Heart right ventricle (tissue), 16 donors: ENCODE data around the gene CNR2. TPM values are rescaled to one million over a fixed set of nuclear protein-coding genes. Genes with fewer than 3 reads are reported as not detected.

Source experiments
- ATAC-seq, 8 donors: fragments of 200-7000 bp; cut with Tn5 transposase; one replicate each; pipeline ENCODE4 v1.9.1; 2020; ENCODE audit warnings: mild to moderate bottlenecking in 8 of 8, moderate library complexity in 8 of 8, moderate number of reproducible peaks in 1 of 8
- DNase-seq, 2 donors: peaks; one replicate each; pipeline ENCODE4 v3.0.0-alpha.2; 2020
- H3K27ac ChIP-seq, 10 donors: fragments of 200-600 bp; sonication (generic) in 2 of 10; one replicate each; pipeline versions ENCODE4 v1.5.0 to v1.8.0; 2020 to 2022; ENCODE audit warnings: mild to moderate bottlenecking in 3 of 10
- H3K27me3 ChIP-seq, 7 donors: fragments of 200-600 bp; one replicate each; pipeline ENCODE4 v1.8.0; 2021 to 2022; ENCODE audit warnings: mild to moderate bottlenecking in 2 of 7
- H3K36me3 ChIP-seq, 9 donors: fragments of 200-600 bp; sonication (generic) in 1 of 9; one replicate each; pipeline versions ENCODE4 v1.5.0 to v1.8.0; 2020 to 2022; ENCODE audit warnings: mild to moderate bottlenecking in 2 of 9
- H3K4me1 ChIP-seq, 9 donors: fragments of 200-600 bp; sonication (generic) in 1 of 9; one replicate each; pipeline versions ENCODE4 v1.5.0 to v1.8.0; 2020 to 2022; ENCODE audit warnings: mild to moderate bottlenecking in 4 of 9
- H3K4me3 ChIP-seq, 10 donors: fragments of 200-600 bp; sonication (generic) in 2 of 10; one replicate each; pipeline versions ENCODE4 v1.5.0 to v1.8.0; 2020 to 2022; ENCODE audit warnings: mild to moderate bottlenecking in 7 of 10, moderate library complexity in 2 of 10
- H3K9me3 ChIP-seq, 11 donors: fragments of 200-600 bp in 10 of 11; sonication (generic) in 2 of 11; one replicate each; pipeline versions ENCODE4 v1.5.0 to v1.8.0; 2013 to 2022; ENCODE audit warnings: mild to moderate bottlenecking in 2 of 11, control low read depth in 1 of 11, moderate library complexity in 1 of 11
- CTCF ChIP-seq, 9 donors: fragments of 200-600 bp; sonication (generic) in 2 of 9; IDR thresholded peaks; one replicate each; pipeline versions ENCODE4 v1.5.0 to v1.8.0; 2021 to 2022; ENCODE audit warnings: antibody characterized with exemption in 9 of 9, mild to moderate bottlenecking in 5 of 9, moderate library complexity in 1 of 9
- WGBS, 2 donors: extraction: QIAGEN DNeasy Blood & Tissue Kit; methylation state at CpG; one replicate each; pipeline ENCODE4 v1.1.7; 2013; ENCODE audit warnings: inconsistent platforms in 1 of 2; 5-methylcytosine and 5-hydroxymethylcytosine counted together
- intact Hi-C, 10 donors: fragments of 100-400 bp; cut with DNase I; formaldehyde crosslinking; loops; one replicate each; pipeline versions ENCODE4 v1.11.1 to v1.14.2; 2022
- polyA plus RNA-seq, 2 donors: library from polyadenylated mRNA; stranded (reverse); fragments of 200-250 nt; gene quantifications; one replicate each; pipeline ENCODE4 v1.2.3, GENCODE V29; 2013
- total RNA-seq, 10 donors: library from RNA; stranded (reverse); fragmentation: NEBNext Ultra II Directional in 3 of 10; extraction: Animal tissue kit (Norgen Biotek cat#: 25700) in 3 of 10; gene quantifications; one replicate each; pipeline versions ENCODE4 v1.2.1 to v1.2.4, GENCODE V29; 2021 to 2023
- donor health status: Arrhythmogenic right ventricular cardiomyopathy.
- donor health status: ischemic (EF 13 %, LVEDD 7.1; RV severe dilation, severe dysfunction).
- donor health status: healthy with polysubstance abuse.
- donor health status: DM: no; HTN: yes; CAD: no.
- donor health status: DM: no; HTN: no; CAD: no.
- donor health status: ischemic (EF 25% LVEDD 6.9; RV normal size, moderate dysfunction).
- donor health status: ischemic (EF 25% LVEDD 5.7; RV mildly dilated, moderate dysfunction).
- donor health status: healthy.
- donor health status: DM: yes; HTN: yes; CAD: no.
- donor health status: Ischemic cardiomyopathy.
- donor health status: ischemic (EF 35%, LVEDD 5.7; RV mildly dilated, moderate dysfunction).
- donor health status: nonischemic (EF 11% LVEDD 7.7; RV severe dilation, severe dysfunction).
- donor health status: DM: yes; HTN: yes; CAD: no.
- donor health status: PGD.
- donor health status: ischemic (EF 29% LVEDD 5.4; RV normal size, mild dysfunction).
- donor health status: nonischemic (EF 23%, LVEDD 6.1; RV moderate dilation, normal function).

Gene CNR2
- total and polyA plus RNA-seq, 12 donors: 0.01 to 0.19 TPM; not detected in 10

GRCh38 chr1:23930270-23930669 is 17.1 kb upstream of the CNR2 start:
- Histone ChIP-seq H3K36me3 (no peaks in the 10 kb centered on the region), H3K4me3 (no peak overlapping the region), H3K27ac (no peak overlapping the region), H3K4me1 (peaks cover 0 to 11% (median 0%) of the 10 kb centered on the region in 9 donors), H3K9me3 (no peaks in the 10 kb centered on the region), H3K27me3 (no peaks in the 10 kb centered on the region)
- no peak for DNase-seq
- 89 to 91% methylated on average over 5 of the region's 5 CpGs for WGBS, 2 donors
- ATAC-seq: no peak
- intact Hi-C loops: no loop called here
- no peak for TF ChIP-seq CTCF (IDR thresholded peaks at IDR 0.05)

- TF ChIP-seq CTCF (IDR thresholded peaks at IDR 0.05): no peak
- H3K4me1 ChIP-seq: peaks cover 0 to 11% (median 0%) of the 10 kb centered on the region in 9 donors
- no peak for ATAC-seq
- H3K27me3 ChIP-seq: no peaks in the 10 kb centered on the region
- DNase-seq: no peak
- H3K27ac ChIP-seq: no peak overlapping the region
- intact Hi-C loops: no loop called here
- 78 to 79% methylated on average over 4 of the region's 4 CpGs for WGBS, 2 donors
- no peaks in the 10 kb centered on the region for H3K9me3 ChIP-seq
- no peaks in the 10 kb centered on the region for H3K36me3 ChIP-seq
- no peak overlapping the region for H3K4me3 ChIP-seq
Observed at GRCh38 chr1:23928789-23929188, 15.6 kb upstream of the CNR2 start.

GRCh38 chr1:23927097-23927496 is 13.9 kb upstream of the CNR2 start:
- ATAC-seq (peak in 1 of 8 donors; percentile 43), DNase-seq (no peak)
- H3K9me3 ChIP-seq: no peaks in the 10 kb centered on the region
- no peak overlapping the region for H3K4me3 ChIP-seq
- no peaks in the 10 kb centered on the region for H3K36me3 ChIP-seq
- TF ChIP-seq CTCF (IDR thresholded peaks at IDR 0.05): no peak
- peaks cover 0 to 11% (median 0%) of the 10 kb centered on the region in 9 donors for H3K4me1 ChIP-seq
- 64 to 81% methylated on average over 1 of the region's 1 CpG for WGBS, 2 donors
- no peak overlapping the region for H3K27ac ChIP-seq
- intact Hi-C loops: no loop called here
- no peaks in the 10 kb centered on the region for H3K27me3 ChIP-seq

GRCh38 chr1:23925279-23925678 is 12.1 kb upstream of the CNR2 start:
- H3K4me1 ChIP-seq: peaks cover 0 to 18% (median 5%) of the 10 kb centered on the region in 9 donors
- no peaks in the 10 kb centered on the region for H3K9me3 ChIP-seq
- H3K36me3 ChIP-seq: no peaks in the 10 kb centered on the region
- H3K27me3 ChIP-seq: no peaks in the 10 kb centered on the region
- TF ChIP-seq CTCF (IDR thresholded peaks at IDR 0.05): no peak
- DNase-seq (no peak), ATAC-seq (no peak)
- no peak overlapping the region for H3K27ac ChIP-seq
- 85 to 91% methylated on average over 3 of the region's 3 CpGs for WGBS, 2 donors
- H3K4me3 ChIP-seq: no peak overlapping the region
- intact Hi-C loops: no loop called here
